ENCODE data around the gene WBP2NL. TPM values are rescaled to one million over a fixed set of nuclear protein-coding genes. Genes with fewer than 3 reads are reported as not detected.

The WBP2NL gene
- total and polyA plus RNA-seq, 2 donors (not counting 1 experiment from before 2014, with no cell fraction given), result 1.6 to 10.4 TPM

GRCh38 chr22:41976961-41977566 lies 21.5 kb upstream of the WBP2NL start:
- DNase-seq (peak; percentile 48), ATAC-seq (ENCODE audit: low read depth) (peak; percentile 21)
- Histone ChIP-seq H3K36me3 (replicated peaks in 1 of 2; ENCODE audit: control extremely low read depth in 1 of 2, control insufficient read depth in 1 of 2, extremely low read depth in 1 of 2, insufficient read depth in 2 of 2, low read length in 1 of 2) (no peaks in the 10 kb centered on the region), H4K20me1 (ENCODE audit: control insufficient read depth, insufficient read depth, low read length, poor library complexity, severe bottlenecking) (no peaks in the 10 kb centered on the region), H3K27ac (ENCODE audit: low read length in 2 of 2) (no peak overlapping the region), H3K27me3 (replicated peaks in 1 of 4; ENCODE audit: control extremely low read depth in 1 of 4, control insufficient read depth in 3 of 4, insufficient read depth in 4 of 4, low read length in 3 of 4) (peaks cover 0 to 49% (median 26%) of the 10 kb centered on the region in 4 experiments), H2AFZ (ENCODE audit: insufficient read depth, low read depth, low read length, poor library complexity, severe bottlenecking) (peak overlapping the region; percentile 74), H3K4me2 (replicated peaks; ENCODE audit: low read depth, low read length, poor library complexity, severe bottlenecking) (peak overlapping the region; percentile 97), H3K9ac (ENCODE audit: low read length) (peak overlapping the region; percentile 64), H3K9me3 (ENCODE audit: control extremely low read depth in 1 of 3, control insufficient read depth in 2 of 3, insufficient read depth in 1 of 3, low read length in 2 of 3) (peaks cover 0 to 2% (median 0%) of the 10 kb centered on the region in 3 donors), H3K4me3 (ENCODE audit: control extremely low read depth in 1 of 5, extremely low read depth in 1 of 5, insufficient read depth in 1 of 5, low read depth in 2 of 5, low read length in 4 of 5) (peak overlapping the region in 3 of 5 experiments; percentile 55 to 61 (median 55)), H3K79me2 (ENCODE audit: control insufficient read depth, insufficient read depth, low read length) (no peaks in the 10 kb centered on the region), H3K4me1 (ENCODE audit: control insufficient read depth in 2 of 2, insufficient read depth in 2 of 2, low read length in 2 of 2) (peaks cover 10 to 12% of the 10 kb centered on the region in 2 donors)
- intact Hi-C loops (cut with micrococcal nuclease), result no loop called here
- no peaks in the 10 kb centered on the region for H3K9me3 Mint-ChIP-seq (ENCODE audit: insufficient read depth)
- H3K27ac Mint-ChIP-seq, result no peak overlapping the region
- peak overlapping the region; percentile 71 for H3K4me3 Mint-ChIP-seq
- TF ChIP-seq EZH2 (IDR thresholded peaks at IDR 0.05; ENCODE audit: borderline replicate concordance, insufficient read depth, low read depth, low read length, poor library complexity, severe bottlenecking) (no peak), CTCF (IDR thresholded peaks at IDR 0.05) (no peak)
- H3K27me3 Mint-ChIP-seq, result peaks cover 41% of the 10 kb centered on the region
- ChIA-PET POLR2A (interaction anchor here (0.5 to 1.4 kb wide), 4 partner anchors 21 to 196 kb away, joined by 3 to 12 read pairs (median 3); partner anchors contain the start of gene WBP2NL), CTCF (no interaction called here)
- H3K4me1 Mint-ChIP-seq, result peaks cover 16% of the 10 kb centered on the region
- 11% methylated on average over 45 of the region's 46 CpGs for WGBS (ENCODE audit: insufficient coverage)

GRCh38 chr22:41978732-41979131 lies 19.9 kb upstream of the WBP2NL start:
- DNase-seq (no peak), ATAC-seq (ENCODE audit: low read depth) (no peak)
- Histone ChIP-seq H3K4me2 (replicated peaks; ENCODE audit: low read depth, low read length, poor library complexity, severe bottlenecking) (no peak overlapping the region), H3K4me3 (ENCODE audit: control extremely low read depth in 1 of 5, extremely low read depth in 1 of 5, insufficient read depth in 1 of 5, low read depth in 2 of 5, low read length in 4 of 5) (no peak overlapping the region), H3K4me1 (ENCODE audit: control insufficient read depth in 2 of 2, insufficient read depth in 2 of 2, low read length in 2 of 2) (peaks cover 10 to 12% of the 10 kb centered on the region in 2 donors), H3K36me3 (replicated peaks in 1 of 2; ENCODE audit: control extremely low read depth in 1 of 2, control insufficient read depth in 1 of 2, extremely low read depth in 1 of 2, insufficient read depth in 2 of 2, low read length in 1 of 2) (no peaks in the 10 kb centered on the region), H3K79me2 (ENCODE audit: control insufficient read depth, insufficient read depth, low read length) (no peaks in the 10 kb centered on the region), H3K27me3 (replicated peaks in 1 of 4; ENCODE audit: control extremely low read depth in 1 of 4, control insufficient read depth in 3 of 4, insufficient read depth in 4 of 4, low read length in 3 of 4) (peaks cover 0 to 41% (median 18%) of the 10 kb centered on the region in 4 experiments), H3K9me3 (ENCODE audit: control extremely low read depth in 1 of 3, control insufficient read depth in 2 of 3, insufficient read depth in 1 of 3, low read length in 2 of 3) (peaks cover 0 to 2% (median 0%) of the 10 kb centered on the region in 3 donors), H2AFZ (ENCODE audit: insufficient read depth, low read depth, low read length, poor library complexity, severe bottlenecking) (no peak overlapping the region), H3K27ac (ENCODE audit: low read length in 2 of 2) (no peak overlapping the region), H3K9ac (ENCODE audit: low read length) (no peak overlapping the region), H4K20me1 (ENCODE audit: control insufficient read depth, insufficient read depth, low read length, poor library complexity, severe bottlenecking) (no peaks in the 10 kb centered on the region)
- peaks cover 16% of the 10 kb centered on the region for H3K4me1 Mint-ChIP-seq
- WGBS (ENCODE audit: insufficient coverage), result 100% methylated on average over 1 of the region's 1 CpG
- TF ChIP-seq EZH2 (IDR thresholded peaks at IDR 0.05; ENCODE audit: borderline replicate concordance, insufficient read depth, low read depth, low read length, poor library complexity, severe bottlenecking) (no peak), CTCF (IDR thresholded peaks at IDR 0.05) (no peak)
- intact Hi-C loops (cut with micrococcal nuclease), result no loop called here
- peak overlapping the region; percentile 4 for H3K4me3 Mint-ChIP-seq
- no peak overlapping the region for H3K27ac Mint-ChIP-seq
- peaks cover 36% of the 10 kb centered on the region for H3K27me3 Mint-ChIP-seq
- ChIA-PET CTCF (no interaction called here), POLR2A (no interaction called here)
- no peaks in the 10 kb centered on the region for H3K9me3 Mint-ChIP-seq (ENCODE audit: insufficient read depth)

Data from B cell (primary cell).